ENCODE data around the gene GATD1.

DNA sequence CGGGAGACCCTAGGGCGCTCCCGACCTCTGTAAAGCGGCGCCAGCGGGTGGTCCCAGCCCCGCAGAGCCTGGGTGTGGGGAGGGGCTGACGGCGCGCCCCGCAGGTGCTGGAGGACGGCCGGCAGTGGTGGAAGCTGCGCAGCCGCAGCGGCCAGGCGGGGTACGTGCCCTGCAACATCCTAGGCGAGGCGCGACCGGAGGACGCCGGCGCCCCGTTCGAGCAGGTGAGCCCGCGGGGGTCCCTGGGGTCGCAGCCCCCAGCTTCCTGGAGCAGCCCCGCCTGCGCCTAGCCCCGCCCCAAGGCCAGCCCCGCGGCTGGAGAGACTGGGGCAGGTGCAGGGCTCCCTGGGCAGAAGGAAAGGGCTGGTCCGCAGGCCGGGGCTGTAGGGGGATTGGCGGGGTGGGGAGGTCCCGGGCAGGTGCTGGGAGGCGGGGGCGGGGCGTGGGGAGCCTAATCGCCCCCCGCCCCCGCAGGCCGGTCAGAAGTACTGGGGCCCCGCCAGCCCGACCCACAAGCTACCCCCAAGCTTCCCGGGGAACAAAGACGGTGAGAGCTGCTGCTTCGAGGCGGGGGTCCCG lies 51.6 kb downstream of the GATD1 start:
- TF ChIP-seq POLR2A (IDR thresholded peaks at IDR 0.05; ENCODE audit: low read length) (no peak), EHMT2 (IDR thresholded peaks at IDR 0.05; ENCODE audit: low read depth) (no peak), RNF2 (IDR thresholded peaks at IDR 0.05; ENCODE audit: borderline replicate concordance, low read depth) (no peak), CTCF (IDR thresholded peaks at IDR 0.05) (no peak), PHF8 (IDR thresholded peaks at IDR 0.05; ENCODE audit: borderline replicate concordance, low read depth) (no peak), HOXA7 (CRISPR knock-in tag; IDR thresholded peaks at IDR 0.05) (no peak), RAD21 (conservative IDR thresholded peaks at IDR 0.05 in 1 of 2, IDR thresholded peaks at IDR 0.05 in 1 of 2) (no peak), SMC3 (IDR thresholded peaks at IDR 0.05) (no peak)

Data from A549 (cell line).